HTR-8/SVneo (cell line): ENCODE results near the gene KCNJ5.
A peak's percentile ranks its signal among the peaks of the same experiment; 100 is the strongest.

Source experiments
- DNase-seq: peaks from one replicate; pipeline ENCODE4 v3.0.0; 2011; ENCODE audit warnings: low spot score, mixed read lengths; ENCODE audit not compliant: insufficient read length
- FAIRE-seq: peaks from 2 replicates; lab custom pipeline; 2011; peaks lifted over from hg19 to GRCh38; lab: Jason Lieb, UNC

KCNJ5 gene

DNA sequence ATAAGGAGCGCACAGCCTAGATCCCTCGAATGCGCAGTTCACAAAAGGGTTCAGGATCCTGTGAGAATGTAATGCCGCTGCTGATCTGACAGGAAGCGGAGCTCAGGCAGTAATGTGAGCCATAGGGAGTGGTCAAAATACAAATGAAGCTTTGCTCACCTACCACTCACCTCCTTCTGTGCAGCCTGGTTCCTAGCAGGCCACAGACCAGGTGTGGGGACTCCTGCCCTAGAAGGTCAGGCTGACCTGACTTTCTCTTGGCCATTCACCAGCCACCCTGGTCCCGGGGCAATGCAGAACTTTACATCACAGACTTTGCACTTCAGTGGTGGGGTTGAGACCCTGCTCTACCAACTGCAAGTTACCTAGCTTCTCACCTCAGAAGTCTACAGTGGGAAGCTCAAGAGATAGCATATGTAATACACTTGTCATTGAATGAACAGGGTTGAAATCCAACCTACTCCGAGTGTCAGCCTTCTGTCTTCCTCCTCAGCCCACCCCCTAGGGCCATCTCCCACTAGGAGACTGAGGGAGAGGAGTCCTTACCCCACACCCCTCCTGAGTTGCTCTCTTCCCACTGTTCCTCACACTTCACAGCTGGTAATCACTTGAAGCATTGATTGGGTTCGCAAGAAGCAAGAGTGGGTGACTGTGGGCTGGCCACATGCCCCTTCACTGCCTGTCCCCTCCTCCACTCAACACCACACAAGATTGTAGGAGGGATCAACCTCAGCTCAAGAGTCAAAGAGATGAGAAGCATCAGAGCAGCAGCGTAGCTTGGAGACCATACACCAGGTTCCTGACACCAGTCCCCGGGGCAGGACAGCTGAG lies 22.1 kb upstream of the KCNJ5 start:
- DNase-seq = no peak
- no peak for FAIRE-seq

DNA sequence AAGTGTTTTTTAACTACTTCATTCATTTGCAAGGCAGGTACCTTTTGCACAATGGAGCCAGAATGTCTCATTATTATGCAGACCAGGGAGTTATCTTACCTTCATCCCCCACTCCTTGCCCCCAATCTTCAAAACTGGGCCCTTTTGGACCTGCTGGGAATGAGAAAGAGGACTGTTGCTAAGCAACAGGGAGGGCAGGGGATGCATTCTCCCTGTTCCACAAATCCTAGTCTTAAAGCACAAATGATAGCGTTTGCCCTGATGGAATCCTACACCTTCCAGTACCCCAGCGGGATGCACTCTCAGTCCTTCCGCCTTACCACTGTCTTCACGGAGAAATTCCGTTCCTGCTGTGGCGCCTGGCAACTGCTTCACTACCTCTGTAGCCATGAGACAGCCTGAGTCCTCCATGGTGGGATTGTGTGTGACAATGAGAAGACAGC lies 20.0 kb upstream of the KCNJ5 start:
- FAIRE-seq = no peak
- no peak for DNase-seq

DNA sequence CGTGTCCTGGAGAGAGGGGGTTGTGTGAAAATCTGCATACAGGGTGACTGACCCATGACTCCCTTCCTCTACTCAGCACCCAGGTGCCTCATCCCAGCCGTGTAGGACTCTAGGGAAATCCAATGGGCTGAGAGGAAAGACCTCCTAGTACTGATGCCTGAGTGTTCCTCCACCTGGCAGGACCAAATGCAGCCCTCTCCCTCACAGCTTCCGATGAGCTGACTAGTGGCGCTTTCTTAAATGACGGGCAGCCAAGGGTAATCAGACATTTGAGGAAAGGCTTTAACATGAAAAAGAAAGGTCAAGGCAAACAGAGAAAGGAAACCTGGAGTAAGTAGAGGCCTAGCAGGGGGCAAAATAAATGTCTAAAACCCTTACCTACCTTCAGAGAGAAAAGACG lies 19.1 kb upstream of the KCNJ5 start:
- DNase-seq (no peak), FAIRE-seq (no peak)

DNA sequence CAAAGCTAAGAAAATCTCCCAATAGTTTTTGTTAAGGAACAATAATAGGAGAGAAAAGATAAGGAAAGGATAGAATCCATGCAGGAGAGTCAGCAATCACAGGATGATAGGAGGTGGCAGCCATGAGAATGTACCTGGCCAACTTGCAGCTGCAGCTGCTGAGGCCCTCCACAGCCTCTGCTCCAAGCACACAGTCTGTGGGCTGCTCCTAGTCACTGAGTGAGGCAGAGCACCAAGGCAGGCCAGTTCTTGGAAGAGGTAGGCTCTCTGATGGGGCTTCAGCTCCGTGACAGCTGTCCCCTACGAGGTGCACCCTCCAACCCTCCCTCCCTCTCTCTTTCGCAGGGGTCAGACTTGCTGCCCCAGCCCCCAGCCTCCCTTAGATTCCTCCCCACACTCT lies 18.6 kb upstream of the KCNJ5 start:
- DNase-seq = no peak
- FAIRE-seq = no peak

DNA sequence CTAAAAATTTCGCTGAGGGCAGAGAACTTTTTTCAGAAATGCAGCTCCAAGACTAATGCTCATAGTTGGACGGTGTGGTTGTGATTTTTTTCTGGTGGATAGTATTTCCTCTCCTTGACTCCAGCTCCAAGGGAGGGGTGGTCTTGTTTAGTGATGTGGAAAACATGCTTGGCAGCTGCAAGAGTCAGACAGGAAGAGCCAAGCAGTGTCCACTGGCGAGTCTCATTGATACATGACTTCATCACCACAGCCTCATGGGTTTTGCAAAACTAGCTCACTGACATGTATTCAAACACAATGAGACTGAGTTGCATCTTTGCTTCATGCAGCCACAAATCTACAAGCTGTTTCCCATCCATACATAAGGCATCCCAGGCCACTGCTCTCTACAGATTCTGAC lies 16.7 kb upstream of the KCNJ5 start:
- no peak for FAIRE-seq
- DNase-seq = no peak

DNA sequence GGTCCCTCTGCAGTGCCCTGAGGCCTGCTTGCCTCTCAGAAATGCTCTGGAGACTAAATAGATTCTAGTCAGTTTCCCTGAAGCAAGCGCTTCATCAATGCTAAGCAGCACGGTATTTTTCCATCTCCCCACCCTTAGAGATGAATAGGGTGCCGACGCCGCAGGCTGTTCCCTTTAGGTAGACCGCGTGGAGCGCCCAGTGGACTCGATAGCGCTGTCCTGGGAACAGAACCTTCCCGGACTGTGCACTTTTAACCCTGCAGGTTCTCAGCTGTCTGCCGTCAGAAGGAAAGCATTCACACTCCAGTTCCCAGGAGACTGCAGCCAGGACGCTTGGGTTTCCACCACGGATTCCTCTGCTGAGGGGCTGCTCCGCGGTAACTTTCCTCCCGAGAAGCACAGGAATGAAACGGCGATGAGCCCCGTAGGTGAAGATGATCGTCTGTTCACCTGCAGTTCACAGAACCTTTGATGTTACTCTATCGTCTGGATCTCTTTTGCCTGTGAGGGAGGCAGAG lies 15.0 kb upstream of the KCNJ5 start:
- no peak for DNase-seq

DNA sequence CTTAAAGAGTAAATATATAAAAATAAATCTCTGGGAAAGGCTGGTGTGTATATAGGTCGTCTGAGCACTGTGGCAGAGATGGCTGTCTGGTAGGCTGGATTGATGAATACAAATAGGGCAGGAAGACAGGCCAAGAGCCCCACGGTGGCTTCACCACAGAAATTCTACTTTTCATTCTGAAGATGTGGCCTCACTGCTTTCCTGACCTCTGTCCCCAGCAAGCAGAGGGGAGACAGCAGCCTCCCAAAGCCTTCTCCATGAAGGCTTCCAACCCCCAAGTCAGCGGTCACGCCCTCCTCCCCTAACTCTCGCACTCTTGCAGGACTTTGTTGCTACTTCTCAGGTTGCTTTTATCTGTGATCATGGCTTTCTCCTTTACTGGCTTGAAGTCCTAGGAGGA lies 13.4 kb upstream of the KCNJ5 start:
- FAIRE-seq (no peak), DNase-seq (no peak)

More for the DNA sequence above, 15.0 kb upstream of the KCNJ5 start:
- no peak for FAIRE-seq

DNA sequence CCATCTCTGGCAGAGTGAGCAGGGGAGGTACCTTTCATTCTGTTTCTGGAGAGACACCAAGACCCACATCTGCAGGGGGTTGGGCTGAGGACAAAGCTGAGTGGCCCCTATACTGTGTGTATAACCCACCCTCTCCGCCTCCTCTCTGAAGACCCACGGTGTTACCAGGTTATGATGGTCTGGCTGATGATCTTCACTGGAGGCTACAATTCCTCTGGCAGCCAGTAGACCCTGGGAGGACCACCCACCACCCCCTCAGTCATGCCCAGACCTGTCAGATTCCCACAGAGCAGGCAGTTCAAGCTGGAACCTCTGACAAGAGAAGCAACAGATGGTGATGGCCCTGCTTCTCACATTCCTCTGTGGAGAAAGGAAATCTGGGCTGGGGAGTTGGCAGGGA lies 12.7 kb upstream of the KCNJ5 start:
- no peak for DNase-seq
- no peak for FAIRE-seq

DNA sequence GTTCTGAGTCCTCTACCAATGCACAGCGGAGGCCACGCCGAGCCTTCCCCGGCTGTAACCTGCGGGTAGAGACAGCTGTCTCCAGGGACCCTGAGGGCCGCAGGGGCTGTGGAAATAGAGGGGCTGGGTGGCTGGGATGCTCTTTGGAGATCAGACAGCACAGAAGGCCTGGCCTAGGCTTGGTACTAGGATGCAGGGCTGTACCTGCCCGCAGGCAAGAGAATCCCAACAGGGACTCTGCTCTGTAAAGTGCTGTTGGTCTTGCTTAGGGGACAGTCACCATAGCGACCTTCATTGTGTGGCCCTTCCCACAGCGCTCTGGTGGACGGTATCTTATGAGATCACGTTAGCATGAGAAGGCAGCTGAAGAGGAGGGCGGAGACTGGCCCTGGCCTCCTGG lies 11.3 kb upstream of the KCNJ5 start:
- DNase-seq = no peak
- FAIRE-seq = no peak

DNA sequence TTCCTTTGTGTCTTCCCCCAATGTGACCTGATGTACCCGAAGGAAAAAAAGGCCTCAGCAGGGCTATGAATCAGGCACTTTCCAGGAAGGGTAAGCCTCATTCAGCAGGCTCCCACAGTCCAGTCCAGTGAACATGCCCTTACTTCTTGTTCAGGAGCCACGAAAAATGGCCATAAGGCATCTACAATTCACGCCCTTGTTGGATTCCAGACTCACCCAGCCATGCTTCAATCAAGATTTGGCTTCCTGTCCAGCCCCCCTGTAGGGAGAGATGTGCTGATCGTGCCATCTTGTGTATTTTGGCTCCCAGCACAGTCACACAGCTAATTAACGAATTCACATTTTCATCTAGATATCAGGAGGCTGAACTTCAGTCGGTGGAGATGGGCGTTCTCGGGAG lies 9.9 kb upstream of the KCNJ5 start:
- DNase-seq = no peak
- no peak for FAIRE-seq

DNA sequence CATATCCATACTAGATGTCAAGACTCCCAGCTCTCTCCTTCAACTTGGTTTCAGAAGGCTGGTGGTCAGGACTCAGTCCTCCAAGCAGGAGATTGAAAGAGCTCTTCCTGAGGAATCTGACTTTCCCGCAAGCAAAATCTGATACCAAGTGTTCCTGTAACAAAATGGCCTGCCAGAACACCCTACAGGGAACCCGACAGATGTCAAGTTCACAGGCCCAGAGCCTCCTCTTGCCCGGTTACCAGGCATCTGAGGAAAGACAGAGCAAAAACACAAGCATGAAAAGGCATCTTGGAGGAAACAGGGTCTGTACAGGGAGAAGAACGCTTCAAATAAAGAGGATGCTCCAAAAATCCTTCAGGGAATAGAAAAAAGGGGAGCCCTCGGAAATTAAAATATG lies 8.7 kb upstream of the KCNJ5 start:
- no peak for FAIRE-seq
- DNase-seq = no peak

DNA sequence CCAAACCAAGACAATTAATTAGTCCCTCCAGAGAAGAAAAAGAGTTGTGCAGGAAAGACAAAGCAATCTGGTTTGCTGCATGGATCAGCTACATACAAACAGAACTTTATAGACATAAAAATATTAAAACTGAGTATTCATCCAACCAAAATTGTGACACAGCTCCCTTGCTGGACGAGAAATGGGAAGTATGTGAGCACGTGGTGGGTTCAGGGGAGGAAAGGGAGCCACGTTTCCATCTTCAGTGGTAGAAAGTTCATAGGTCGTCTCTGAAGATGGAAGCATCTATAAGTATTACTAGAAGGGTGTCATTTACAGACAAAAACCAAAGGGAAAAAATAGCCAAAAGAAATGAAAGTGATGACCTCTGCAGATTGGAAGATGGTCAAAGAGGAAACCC lies 7.1 kb upstream of the KCNJ5 start:
- no peak for DNase-seq
- no peak for FAIRE-seq

DNA sequence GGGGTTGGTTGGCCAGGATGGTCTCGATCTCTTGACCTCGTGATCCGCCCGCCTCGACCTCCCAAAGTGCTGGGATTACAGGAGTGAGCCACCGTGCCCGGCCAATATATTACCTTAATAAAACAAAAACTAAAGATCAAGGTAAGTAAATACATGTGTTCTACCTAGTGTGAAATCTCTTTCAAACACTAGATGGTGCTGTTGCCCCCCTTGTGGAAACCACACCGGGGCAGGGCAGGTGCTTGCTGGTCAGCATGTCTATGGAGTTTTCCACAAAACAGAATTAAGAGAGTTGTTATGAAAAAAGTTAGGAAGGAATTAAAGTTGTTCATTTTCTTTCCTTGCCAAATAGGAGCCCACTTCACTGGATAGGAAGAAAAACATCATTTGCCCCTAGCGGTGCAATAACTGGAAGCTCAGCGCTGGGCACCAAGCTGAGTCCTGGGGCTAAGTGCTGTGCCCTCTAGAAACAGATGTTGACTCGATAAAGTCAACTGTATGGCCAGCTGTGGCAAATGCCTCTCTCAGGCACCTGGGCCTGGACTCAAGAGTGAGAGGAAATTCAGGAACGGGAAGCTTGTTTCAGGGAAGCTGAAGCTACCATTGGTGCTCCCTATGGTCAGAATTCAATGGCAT lies 6.3 kb upstream of the KCNJ5 start:
- DNase-seq (no peak), FAIRE-seq (no peak)

DNA sequence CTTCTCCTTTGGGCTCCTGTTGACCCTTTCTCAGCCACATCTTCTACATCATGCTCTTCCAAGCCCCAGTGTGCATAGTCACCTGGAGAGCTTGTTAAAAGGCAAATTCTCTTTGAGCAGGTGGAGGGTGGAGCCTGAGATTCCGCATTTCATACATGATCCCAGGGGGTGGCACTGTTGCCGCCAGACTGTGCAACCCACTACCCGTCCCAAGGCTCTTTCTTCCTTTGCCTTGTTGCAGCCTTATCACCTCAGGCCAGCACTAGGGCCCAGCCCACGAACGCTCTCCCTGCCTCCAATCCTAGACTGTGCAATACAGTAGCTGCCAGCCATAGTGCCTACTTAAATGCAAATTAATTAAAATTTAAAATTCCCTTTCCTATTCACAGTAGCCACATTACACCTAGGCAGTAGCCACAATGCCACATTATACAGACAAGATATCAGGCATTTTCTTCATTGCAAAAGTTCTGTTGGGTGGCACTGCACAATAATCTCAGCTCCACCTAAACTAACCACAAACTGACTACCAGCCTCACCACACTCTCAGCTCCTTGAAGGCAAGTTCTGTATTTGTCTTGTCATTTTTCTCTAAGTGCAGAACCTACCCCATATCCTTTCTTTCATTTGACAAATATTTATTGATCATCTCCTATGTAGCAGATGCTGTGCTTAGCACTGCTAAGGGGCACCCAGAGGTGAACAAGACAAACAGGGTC lies 4.6 kb upstream of the KCNJ5 start:
- DNase-seq (peak; percentile 8), FAIRE-seq (no peak)

DNA sequence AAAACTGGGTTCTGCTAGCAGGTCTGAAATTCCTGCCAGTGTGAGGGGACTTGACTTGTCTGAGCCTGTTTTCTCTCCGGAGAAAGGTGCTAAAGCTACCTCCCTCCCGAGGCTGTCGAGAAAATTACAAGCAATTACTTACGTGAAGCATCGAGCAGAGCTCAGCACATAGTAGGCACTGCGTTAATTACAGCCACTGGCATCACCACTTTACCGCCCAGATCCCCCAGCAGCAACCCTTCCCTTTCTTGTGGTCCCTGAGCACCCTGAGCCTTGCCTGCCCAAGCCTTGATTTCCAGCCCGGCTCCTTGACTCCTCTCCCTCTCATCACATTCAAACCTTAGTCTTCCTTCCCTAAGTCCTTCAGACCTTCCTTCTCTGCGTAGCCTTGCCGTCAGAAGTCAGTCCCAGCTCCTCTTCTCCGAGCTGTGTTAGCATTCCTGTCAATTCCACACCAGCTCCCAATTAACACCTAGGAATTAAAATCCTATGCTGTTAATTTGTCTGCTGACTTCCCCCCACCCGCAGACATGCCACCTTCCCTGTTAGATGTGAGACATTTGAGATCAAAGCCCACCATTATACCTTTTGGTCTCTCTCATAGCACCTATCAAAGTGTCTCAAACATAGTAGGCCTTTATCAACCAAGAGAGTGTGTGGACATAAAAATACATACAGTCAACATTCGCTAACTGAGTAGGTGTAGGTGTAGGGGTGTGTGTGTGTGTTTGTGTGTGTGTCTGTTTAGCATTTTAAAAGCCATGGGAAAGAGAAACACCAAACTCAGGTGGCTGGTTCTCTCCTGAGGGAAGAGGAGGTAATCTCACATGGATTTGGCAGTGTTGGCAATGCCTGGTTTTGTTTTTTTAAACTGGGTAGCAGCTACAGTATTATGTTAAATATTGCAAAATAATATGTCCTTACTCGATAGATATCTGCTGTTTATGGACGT lies 2.8 kb upstream of the KCNJ5 start:
- no peak for FAIRE-seq
- DNase-seq = no peak

DNA sequence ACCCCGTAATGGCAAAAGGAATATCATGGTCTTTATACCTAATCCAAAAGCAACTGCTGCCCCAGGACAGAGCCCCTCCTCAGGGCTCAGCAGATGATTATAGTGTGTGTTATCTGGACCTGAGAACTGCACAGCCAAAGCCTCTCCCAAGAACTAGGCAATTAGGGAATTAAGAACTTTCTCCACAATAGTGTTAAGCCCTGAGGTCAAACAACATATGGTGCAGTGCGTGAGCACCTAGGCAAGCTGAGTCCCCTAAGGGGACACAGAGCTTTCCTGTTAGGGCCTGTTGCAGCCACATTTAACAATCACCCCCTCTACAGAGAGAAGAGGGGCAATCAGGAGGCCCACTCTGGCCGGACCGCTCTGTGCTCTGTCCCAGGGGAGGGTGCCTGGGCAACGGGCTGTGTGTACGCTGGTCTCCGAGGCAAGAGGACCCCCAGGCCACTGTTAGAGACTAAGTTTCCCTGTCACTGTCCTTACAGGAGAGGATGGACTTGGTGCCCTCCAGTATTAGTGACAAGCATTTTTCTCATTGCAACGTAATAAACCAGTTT lies 1.4 kb upstream of the KCNJ5 start:
- FAIRE-seq (no peak), DNase-seq (no peak)

DNA sequence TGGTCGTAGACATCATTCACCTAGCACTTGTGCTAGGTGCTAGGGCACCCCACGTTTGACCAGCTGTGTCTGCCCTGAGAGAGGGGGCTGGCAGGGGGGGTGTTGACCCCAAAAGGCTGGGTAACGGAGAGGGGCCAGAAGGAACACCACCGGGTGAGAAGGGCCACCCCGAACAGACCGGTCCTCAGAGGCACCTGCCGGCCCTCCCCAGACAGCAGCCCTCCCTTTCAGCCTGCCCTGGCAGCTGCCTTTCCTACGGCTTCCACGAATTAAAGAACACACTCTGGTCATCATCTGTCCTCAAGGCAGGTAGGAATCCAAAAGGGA lies 977 bp upstream of the KCNJ5 start:
- DNase-seq (no peak), FAIRE-seq (no peak)

DNA sequence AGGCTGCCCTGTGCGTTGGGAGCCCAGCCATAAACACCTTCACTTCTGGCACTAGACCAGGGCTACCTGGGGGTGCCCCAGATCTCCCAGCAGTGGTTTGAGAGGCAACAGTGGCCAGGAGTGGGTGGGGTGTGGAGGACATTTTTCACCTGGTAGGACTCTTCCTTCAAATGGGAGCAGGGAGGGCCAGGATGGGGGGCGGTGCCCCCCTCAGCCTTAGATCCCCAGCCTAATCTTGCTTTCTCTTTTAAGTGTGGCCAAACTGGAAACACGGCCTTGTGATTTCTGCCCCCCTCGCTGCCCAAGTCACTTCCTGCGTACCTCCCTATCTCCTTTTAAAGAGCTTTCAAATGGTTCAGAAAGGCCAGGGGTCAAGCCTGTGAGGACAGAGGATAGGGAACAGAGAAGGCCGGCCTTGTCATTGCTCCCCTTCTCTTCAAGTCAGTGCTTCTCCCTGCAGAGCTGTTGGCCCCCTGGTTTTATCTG lies 800 bp downstream of the KCNJ5 start:
- no peak for FAIRE-seq
- DNase-seq = no peak

DNA sequence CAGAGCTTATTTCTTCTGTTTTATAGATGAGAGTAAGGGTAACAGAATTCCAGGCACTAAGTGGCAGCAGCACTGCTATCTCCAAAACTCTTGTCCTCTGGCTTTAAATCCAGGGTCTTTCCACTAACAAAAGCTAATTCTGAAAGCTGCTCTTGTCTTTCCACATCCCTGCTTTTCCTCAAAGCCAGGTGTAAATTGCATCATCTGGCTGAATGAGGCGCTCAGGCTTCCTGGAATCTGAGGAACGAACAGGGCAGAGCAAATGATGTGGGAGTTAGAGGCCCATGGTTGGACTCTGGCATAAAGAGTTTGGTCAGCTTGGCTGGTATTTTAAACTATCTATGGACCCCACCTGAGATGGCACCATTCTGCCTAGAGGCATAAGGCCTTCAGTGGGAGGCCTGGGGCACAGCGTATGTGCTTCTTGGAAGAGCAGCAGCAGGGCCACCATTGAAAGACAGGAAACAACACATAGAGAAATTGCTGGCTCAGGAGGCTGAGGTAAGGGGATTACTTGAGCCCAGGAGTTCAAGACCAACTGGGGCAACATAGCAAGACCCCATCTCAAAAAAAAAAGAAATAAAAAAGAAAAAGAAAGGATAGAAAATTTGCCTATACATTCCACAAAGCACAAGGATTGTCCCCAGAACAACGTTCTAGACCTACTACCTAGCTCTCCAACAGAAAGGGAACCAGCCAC lies 1.9 kb downstream of the KCNJ5 start:
- DNase-seq = no peak
- FAIRE-seq = no peak
